Smooth muscle cell (in vitro differentiated cells): ENCODE measurements around the gene FIBCD1. TPM values are rescaled to one million over a fixed set of nuclear protein-coding genes. Genes with fewer than 3 reads are reported as not detected.

Experiments
- DNase-seq: peaks from one replicate; lab custom pipeline; 2025; ENCODE audit not compliant: unreplicated experiment; lab: John Stamatoyannopoulos, UW
- H2AFZ ChIP-seq: fragments of 200-600 bp; sonication (generic); 2 replicates; pipeline ENCODE4 v1.6.0; 2016; ENCODE audit warnings: antibody characterized with exemption, low read depth, mild to moderate bottlenecking
- H3F3A ChIP-seq: fragments of 200-600 bp; sonication (generic); 2 replicates; pipeline ENCODE4 v1.6.0; 2017; ENCODE audit warnings: antibody characterized with exemption, low read depth
- H3K27ac ChIP-seq: fragments of 200-600 bp; sonication (generic); 2 replicates; pipeline ENCODE4 v1.5.1; 2016; ENCODE audit warnings: low read depth, mild to moderate bottlenecking
- H3K27me3 ChIP-seq: fragments of 200-600 bp; sonication (generic); 2 replicates; pipeline ENCODE4 v1.6.1; 2016; ENCODE audit warnings: low read depth, mild to moderate bottlenecking
- H3K36me3 ChIP-seq: fragments of 200-600 bp; sonication (generic); 2 replicates; pipeline ENCODE4 v1.5.1; 2016; ENCODE audit warnings: low read depth
- H3K4me1 ChIP-seq: fragments of 200-600 bp; sonication (generic); 2 replicates; pipeline ENCODE4 v1.5.1; 2016; ENCODE audit warnings: low read depth
- H3K4me2 ChIP-seq: fragments of 200-600 bp; sonication (generic); 2 replicates; pipeline ENCODE4 v1.6.0; 2016; ENCODE audit warnings: mild to moderate bottlenecking
- H3K4me3 ChIP-seq: fragments of 200-600 bp; sonication (generic); 2 replicates; pipeline ENCODE4 v1.5.1; 2016; ENCODE audit warnings: mild to moderate bottlenecking
- H3K79me2 ChIP-seq: fragments of 200-600 bp; sonication (generic); 2 replicates; pipeline ENCODE4 v1.6.0; 2016; ENCODE audit warnings: low read depth, mild to moderate bottlenecking
- H3K9ac ChIP-seq: fragments of 200-600 bp; sonication (generic); 2 replicates; pipeline ENCODE4 v1.6.0; 2016; ENCODE audit warnings: low read depth
- H3K9me3 ChIP-seq: fragments of 200-600 bp; sonication (generic); replicated peaks from 2 replicates; pipeline ENCODE4 v1.5.1; 2016; ENCODE audit warnings: low read depth
- H4K20me1 ChIP-seq: fragments of 200-600 bp; sonication (generic); 2 replicates; pipeline ENCODE4 v1.6.0; 2016; ENCODE audit warnings: low read depth
- CTCF ChIP-seq: fragments of 200-600 bp; sonication (generic); IDR thresholded peaks from 2 replicates; pipeline ENCODE4 v1.5.1; 2017; ENCODE audit warnings: borderline replicate concordance, mild to moderate bottlenecking, antibody characterized with exemption; ENCODE audit not compliant: insufficient read depth, poor library complexity, severe bottlenecking
- WGBS: methylation state at CpG from one replicate; pipeline ENCODE4 v1.1.7; 2016; ENCODE audit warnings: low lambda C conversion rate; 5-methylcytosine and 5-hydroxymethylcytosine counted together
- polyA plus RNA-seq: library from polyadenylated mRNA; unstranded; fragments of >200 nt; fragmentation: Nextera tagmentation; extraction: Ambion mirVana; gene quantifications from 2 replicates; pipeline ENCODE4 v1.2.1, GENCODE V29; 2016
- total RNA-seq: library from RNA; depleted of rRNA; stranded (reverse); fragments of >200 nt; gene quantifications from 2 replicates; pipeline ENCODE4 v1.2.3, GENCODE V29; 2014

FIBCD1 gene
- total and polyA plus RNA-seq, 2 experiments from 2014 or later, result 1.8 to 4.7 TPM

- Histone ChIP-seq H2AFZ (no peak overlapping the region), H3F3A (no peaks in the 10 kb centered on the region), H3K9ac (no peak overlapping the region), H3K79me2 (no peaks in the 10 kb centered on the region), H3K27ac (no peak overlapping the region), H3K4me3 (no peak overlapping the region), H4K20me1 (peaks cover 58% of the 10 kb centered on the region), H3K27me3 (no peaks in the 10 kb centered on the region), H3K36me3 (peaks cover 9% of the 10 kb centered on the region), H3K4me1 (no peaks in the 10 kb centered on the region), H3K4me2 (no peak overlapping the region), H3K9me3 (no peaks in the 10 kb centered on the region)
- no peak for TF ChIP-seq CTCF
- WGBS, result 94% methylated on average over 46 of the region's 47 CpGs
- DNase-seq, result no peak
These were observed 54.2 kb downstream of the FIBCD1 start for GRCh38 chr9:130884542-130885483.

GRCh38 chr9:130884111-130884531 lies 54.9 kb downstream of the FIBCD1 start:
- no peak for TF ChIP-seq CTCF
- no peak overlapping the region for H3K4me2 ChIP-seq
- peaks cover 16% of the 10 kb centered on the region for H3K36me3 ChIP-seq
- H3K27ac ChIP-seq, result no peak overlapping the region
- H3K27me3 ChIP-seq, result no peaks in the 10 kb centered on the region
- no peaks in the 10 kb centered on the region for H3K9me3 ChIP-seq
- H3K79me2 ChIP-seq, result no peaks in the 10 kb centered on the region
- WGBS, result 96% methylated on average over 25 of the region's 25 CpGs
- no peak overlapping the region for H3K9ac ChIP-seq
- no peak for DNase-seq
- no peak overlapping the region for H2AFZ ChIP-seq
- no peaks in the 10 kb centered on the region for H3K4me1 ChIP-seq
- no peak overlapping the region for H3K4me3 ChIP-seq
- H3F3A ChIP-seq, result no peaks in the 10 kb centered on the region
- H4K20me1 ChIP-seq, result peaks cover 58% of the 10 kb centered on the region

- no peak overlapping the region for H3K4me3 ChIP-seq
- H3K36me3 ChIP-seq, result peaks cover 12% of the 10 kb centered on the region
- no peak for DNase-seq
- no peak overlapping the region for H3K27ac ChIP-seq
- no peaks in the 10 kb centered on the region for H3K27me3 ChIP-seq
- no peaks in the 10 kb centered on the region for H3K79me2 ChIP-seq
- no peaks in the 10 kb centered on the region for H3K4me1 ChIP-seq
- no peak overlapping the region for H2AFZ ChIP-seq
- H3K9ac ChIP-seq, result no peak overlapping the region
- H4K20me1 ChIP-seq, result peaks cover 55% of the 10 kb centered on the region
- TF ChIP-seq CTCF, result no peak
- no peak overlapping the region for H3K4me2 ChIP-seq
- 93% methylated on average over 5 of the region's 5 CpGs for WGBS
- no peaks in the 10 kb centered on the region for H3F3A ChIP-seq
- H3K9me3 ChIP-seq, result no peaks in the 10 kb centered on the region
These were observed 55.6 kb downstream of the FIBCD1 start for GRCh38 chr9:130883479-130883878.
